K562 (cell line): ENCODE results near the gene ALCAM. TPM values are rescaled to one million over a fixed set of nuclear protein-coding genes. Genes with fewer than 3 reads are reported as not detected.

ENCODE experiments used
- ATAC-seq: fragments of 200-7000 bp; cut with Tn5 transposase; 3 replicates; pipeline ENCODE4 v1.9.1; 2020; ENCODE audit warnings: moderate library complexity
- BruUV-seq: library from RNA; stranded (reverse); fragments of 400-500 nt; replicated peaks from 2 replicates; lab custom pipeline; 2021; lab: Mats Ljungman, UMichigan
- CTCF ChIA-PET: fragments of 300-600 bp; formaldehyde crosslinking; extraction: SDS; loops from one replicate; lab custom pipeline; 2021; ENCODE audit warnings: low intra/inter-chr PET ratio; lab: Yijun Ruan, JAX
- POLR2A ChIA-PET: fragments of 300-600, 350-650 bp; sonication (Branson Sonifier 250); formaldehyde crosslinking; extraction: SDS; loops from one replicate; lab custom pipeline; 2021; ENCODE audit warnings: antibody characterized with exemption, inconsistent platforms; lab: Yijun Ruan, JAX
- DNase-seq, 4 experiments: peaks; one replicate each; pipeline versions ENCODE4 v3.0.0 to v3.0.0-alpha.2; 2011 to 2018; ENCODE audit warnings: low spot score in 3 of 4, mixed read lengths in 3 of 4; ENCODE audit errors: extremely low read depth in 1 of 4
- FAIRE-seq: peaks from 2 replicates; lab custom pipeline; 2011; peaks lifted over from hg19 to GRCh38; lab: Jason Lieb, UNC
- H2AFZ ChIP-seq: 2 replicates; pipeline ENCODE4 v1.6.0; 2011; ENCODE audit warnings: low read depth, low read length, control low read depth, inconsistent platforms
- H3K27ac ChIP-seq: fragments of 200-600 bp; 3 replicates; pipeline ENCODE4 v1.8.0; 2011; ENCODE audit warnings: low read depth, mild to moderate bottlenecking, control low read depth, inconsistent platforms, low read length, moderate library complexity, mixed read lengths; ENCODE audit errors: extremely low read depth
- H3K27me3 ChIP-seq, 2 experiments: fragments of 300-600 bp in 1 of 2; 2 replicates in 1 of 2; 3 replicates in 1 of 2; pipeline versions ENCODE4 v1.6.0 to v1.8.0; 2011; ENCODE audit warnings: inconsistent platforms in 2 of 2, low read length in 2 of 2, mild to moderate bottlenecking in 1 of 2, mixed read lengths in 1 of 2, moderate library complexity in 1 of 2; ENCODE audit not compliant: control insufficient read depth in 2 of 2, insufficient read depth in 2 of 2
- H3K36me3 ChIP-seq: fragments of 300-600 bp; 3 replicates; pipeline ENCODE4 v1.8.0; 2011; ENCODE audit warnings: mild to moderate bottlenecking, low read length, inconsistent platforms; ENCODE audit not compliant: control insufficient read depth, insufficient read depth
- H3K4me1 ChIP-seq, 2 experiments: fragments of 200-600 bp in 1 of 2; replicated peaks in 1 of 2; 2 replicates in 1 of 2; 3 replicates in 1 of 2; pipeline versions ENCODE4 v1.5.1 to v1.8.0; 2011; ENCODE audit warnings: inconsistent platforms in 2 of 2, low read length in 2 of 2, mild to moderate bottlenecking in 1 of 2, mixed read lengths in 1 of 2, moderate library complexity in 1 of 2; ENCODE audit not compliant: control insufficient read depth in 2 of 2, insufficient read depth in 2 of 2
- H3K4me2 ChIP-seq: 2 replicates; pipeline ENCODE4 v1.6.1; 2011; ENCODE audit warnings: low read length, control low read depth, inconsistent platforms, mixed read lengths; ENCODE audit not compliant: insufficient read depth
- H3K4me3 ChIP-seq: fragments of 200-600 bp; sonication (generic), shearing (Covaris generic); 2 replicates; pipeline ENCODE4 v1.5.1; 2016; ENCODE audit warnings: control low read depth, inconsistent platforms
- H3K79me2 ChIP-seq: fragments of 200-600 bp; 3 replicates; pipeline ENCODE4 v1.8.0; 2011; ENCODE audit warnings: low read length, inconsistent platforms; ENCODE audit not compliant: control insufficient read depth, insufficient read depth
- H3K9ac ChIP-seq, 2 experiments: 2 replicates each; pipeline versions ENCODE4 v1.6.0 to v1.6.1; 2011; ENCODE audit warnings: low read depth in 2 of 2, low read length in 2 of 2, control low read depth in 1 of 2, inconsistent platforms in 1 of 2, mild to moderate bottlenecking in 1 of 2, mixed read lengths in 1 of 2; ENCODE audit not compliant: insufficient read depth in 1 of 2
- H3K9me1 ChIP-seq: one replicate; pipeline ENCODE4 v1.6.0; 2011; ENCODE audit warnings: inconsistent platforms, mild to moderate bottlenecking, low read length, moderate library complexity; ENCODE audit not compliant: control insufficient read depth, insufficient read depth
- H3K9me3 ChIP-seq: replicated peaks from 2 replicates; pipeline ENCODE4 v1.5.1; 2011; ENCODE audit warnings: low read depth, low read length, inconsistent platforms; ENCODE audit not compliant: control insufficient read depth, insufficient read depth
- H4K20me1 ChIP-seq: replicated peaks from 2 replicates; pipeline ENCODE4 v1.6.1; 2011; ENCODE audit warnings: low read length, inconsistent platforms, mixed read lengths; ENCODE audit not compliant: control insufficient read depth, insufficient read depth
- BCOR ChIP-seq: fragments of 450-650 bp; IDR thresholded peaks from 2 replicates; pipeline ENCODE4 v1.6.1; 2016
- CCNT2 ChIP-seq: IDR thresholded peaks from 2 replicates; pipeline ENCODE4 v1.6.1; 2011; ENCODE audit warnings: borderline replicate concordance, low read depth, mild to moderate bottlenecking, moderate library complexity, mixed read lengths, low read length; ENCODE audit not compliant: insufficient read length; ENCODE audit errors: extremely low read depth
- CUX1 ChIP-seq: fragments of 200-800 bp; sonication (Bioruptor generic); IDR thresholded peaks from 2 replicates; pipeline ENCODE4 v1.6.1; 2016; ENCODE audit warnings: missing genetic modification characterization, missing compliant biosample characterization
- EHMT2 ChIP-seq: fragments of 450-650 bp; IDR thresholded peaks from 2 replicates; pipeline ENCODE4 v1.6.1; 2018; ENCODE audit warnings: antibody characterized with exemption
- GABPB2 ChIP-seq: fragments of 250-450 bp; sonication (Bioruptor Pico); conservative IDR thresholded peaks from 2 replicates; pipeline ENCODE4 v1.5.1; 2021; ENCODE audit warnings: mild to moderate bottlenecking
- MEF2D ChIP-seq: conservative IDR thresholded peaks from 2 replicates; pipeline ENCODE4 v1.6.1; 2016; ENCODE audit warnings: low read depth, missing genetic modification characterization, missing compliant biosample characterization
- PHF20 ChIP-seq: fragments of 450-650 bp; IDR thresholded peaks from 2 replicates; pipeline ENCODE4 v1.6.1; 2018; ENCODE audit not compliant: partially characterized antibody
- RBM15 ChIP-seq: fragments of 200-400 bp; formaldehyde crosslinking; IDR thresholded peaks from 2 replicates; pipeline ENCODE4 v1.6.1; 2018; ENCODE audit warnings: mild to moderate bottlenecking, low read length, moderate library complexity; ENCODE audit not compliant: insufficient read depth
- SFPQ ChIP-seq: fragments of 200-400 bp; formaldehyde crosslinking; IDR thresholded peaks from 2 replicates; pipeline ENCODE4 v1.6.1; 2017; ENCODE audit warnings: mild to moderate bottlenecking, low read depth, low read length, moderate library complexity
- SP1 ChIP-seq: sonication (generic); formaldehyde crosslinking; IDR thresholded peaks from 2 replicates; pipeline ENCODE4 v1.8.1; 2022; ENCODE audit warnings: mild to moderate bottlenecking, missing genetic modification reagents
- TCF15 ChIP-seq: fragments of 250-450 bp; sonication (Bioruptor Pico); IDR thresholded peaks from 2 replicates; pipeline ENCODE4 v1.8.0; 2022; ENCODE audit warnings: moderate library complexity, mild to moderate bottlenecking, inconsistent platforms
- ZNF354B ChIP-seq: fragments of 250-450 bp; sonication (Bioruptor Pico); IDR thresholded peaks from 2 replicates; pipeline ENCODE4 v1.4.0; 2020
- WGBS: fragments of 100-300 bp; shearing (Covaris generic); methylation state at CpG from one replicate; pipeline ENCODE4 v1.1.6; 2016; ENCODE audit warnings: low coverage, mixed read lengths; ENCODE audit not compliant: insufficient coverage; ENCODE audit errors: missing lambda C conversion rate; 5-methylcytosine and 5-hydroxymethylcytosine counted together
- in situ Hi-C: fragments of 300-500 bp; cut with MboI; formaldehyde crosslinking; loops from 4 replicates; pipeline ENCODE4 v1.15.0; 2018; ENCODE audit warnings: inconsistent platforms, mixed read lengths
- intact Hi-C: fragments of 100-400 bp; cut with micrococcal nuclease; formaldehyde crosslinking; loops from 2 replicates; pipeline ENCODE4 v1.14.2; 2022
- polyA plus RNA-seq, 8 experiments: library from polyadenylated mRNA; depleted of rRNA in 4 of 8; stranded (reverse) in 5 of 8; unstranded in 3 of 8; fragments of >200 nt; fragmentation: Nextera tagmentation in 2 of 8; fragmentation: Illumina TruSeq in 1 of 8; extraction: Ambion mirVana in 2 of 8; extraction: Trizol in 1 of 8; gene quantifications; 2 replicates each; pipeline versions ENCODE4 v1.2.1 to v1.2.3, GENCODE V29; 2011 to 2014; ENCODE audit warnings: inconsistent platforms in 1 of 8, missing spikeins in 1 of 8
- total RNA-seq, 7 experiments: library from RNA; depleted of rRNA in 6 of 7; stranded (reverse); fragments of >200 nt in 6 of 7; fragmentation: Illumina TruSeq in 2 of 7; extraction: Trizol in 2 of 7; gene quantifications; 2 replicates each; pipeline versions ENCODE4 v1.2.1 to v1.2.3, GENCODE V29; 2011 to 2021; ENCODE audit warnings: low replicate concordance in 1 of 7

The ALCAM gene
- total and polyA plus RNA-seq, 9 of the 15 experiments (the other 6 are each of a cell fraction or from before 2014, with no cell fraction given), result 0.03 to 0.98 (median 0.14) TPM; not detected in 1

GRCh38 chr3:105593315-105593714 lies 226.6 kb downstream of the ALCAM start:
- H3K27ac ChIP-seq, result no peak overlapping the region
- no peaks in the 10 kb centered on the region for H3K9me3 ChIP-seq
- no peak overlapping the region for H3K4me2 ChIP-seq
- 1% methylated on average over 8 of the region's 10 CpGs for WGBS
- H3K36me3 ChIP-seq, result no peaks in the 10 kb centered on the region
- DNase-seq, result no peak
- no peaks in the 10 kb centered on the region for H3K79me2 ChIP-seq
- H3K9ac ChIP-seq, result no peak overlapping the region
- H2AFZ ChIP-seq, result no peak overlapping the region
- CTCF ChIA-PET, result no interaction called here
- POLR2A ChIA-PET, result no interaction called here
- no peak for FAIRE-seq
- H3K4me3 ChIP-seq, result no peak overlapping the region
- intact Hi-C loops, result no loop called here
- no peaks in the 10 kb centered on the region for H3K4me1 ChIP-seq
- H4K20me1 ChIP-seq, result no peaks in the 10 kb centered on the region
- peaks cover 0 to 6% of the 10 kb centered on the region in 2 experiments; a peak in 1 of 5 replicates for H3K27me3 ChIP-seq
- in situ Hi-C loops, result no loop called here
- TF ChIP-seq SP1, result no peak
- TF ChIP-seq BCOR, result no peak
- no peak for TF ChIP-seq PHF20
- TF ChIP-seq RBM15, result no peak
- no peak for TF ChIP-seq MEF2D
- no peak for TF ChIP-seq EHMT2
- TF ChIP-seq TCF15 (CRISPR knock-in tag), result no peak
- TF ChIP-seq CUX1 (CRISPR knock-in tag), result no peak
- TF ChIP-seq ZNF354B (CRISPR knock-in tag), result no peak
- TF ChIP-seq GABPB2 (CRISPR knock-in tag), result no peak
- no peak for TF ChIP-seq CCNT2
- TF ChIP-seq SFPQ, result no peak
- no peaks in the 10 kb centered on the region for H3K9me1 ChIP-seq
- BruUV-seq, result no TSS peak
- ATAC-seq, result no peak
